Neural cell (in vitro differentiated cells): Measurements from ENCODE around the gene MYOD1.

Experiments used
- CTCF ChIP-seq: fragments of 450-650 bp; IDR thresholded peaks from 2 replicates; pipeline ENCODE4 v1.5.1; 2014; ENCODE audit warnings: antibody characterized with exemption, mild to moderate bottlenecking, moderate library complexity; ENCODE audit not compliant: poor library complexity, severe bottlenecking
- EZH2 ChIP-seq: fragments of 200-600, 300-800 bp; shearing (Covaris generic), sonication (generic); IDR thresholded peaks from 2 replicates; pipeline ENCODE4 v1.6.1; 2014; ENCODE audit warnings: antibody characterized with exemption, low read length, borderline replicate concordance, mild to moderate bottlenecking; ENCODE audit not compliant: insufficient read depth, poor library complexity, severe bottlenecking
- MXI1 ChIP-seq: fragments of 450-650 bp; conservative IDR thresholded peaks from 2 replicates; pipeline ENCODE4 v1.6.1; 2014; ENCODE audit warnings: antibody characterized with exemption, mild to moderate bottlenecking; ENCODE audit not compliant: poor library complexity, severe bottlenecking
- POLR2AphosphoS5 ChIP-seq: IDR thresholded peaks from 2 replicates; pipeline ENCODE4 v1.6.1; 2012
- RAD21 ChIP-seq: fragments of 450-650 bp; conservative IDR thresholded peaks from 2 replicates; pipeline ENCODE4 v1.6.1; 2014; ENCODE audit warnings: antibody characterized with exemption, mild to moderate bottlenecking, moderate library complexity
- REST ChIP-seq: IDR thresholded peaks from 2 replicates; pipeline ENCODE4 v1.6.1; 2012; ENCODE audit warnings: borderline replicate concordance
- SMC3 ChIP-seq: fragments of 450-650 bp; conservative IDR thresholded peaks from 2 replicates; pipeline ENCODE4 v1.6.1; 2014; ENCODE audit warnings: antibody characterized with exemption, mild to moderate bottlenecking, moderate library complexity; ENCODE audit not compliant: poor library complexity

GRCh38 chr11:17743808-17744119, 24.4 kb downstream of the MYOD1 start:
- TF ChIP-seq CTCF (no peak), REST (no peak), RAD21 (no peak), POLR2AphosphoS5 (no peak), SMC3 (no peak), MXI1 (no peak), EZH2 (no peak)
